HG03066 (cell line): Measurements from ENCODE around the gene SLC6A6.

ENCODE experiments used
- ATAC-seq: cut with Tn5 transposase; IDR thresholded peaks from one replicate; pipeline ENCODE4 v1.9.1; 2021; ENCODE audit warnings: low read depth; ENCODE audit not compliant: unreplicated experiment

SLC6A6 gene

GRCh38 chr3:14516738-14517345 is 114.4 kb downstream of the SLC6A6 start:
- no peak for ATAC-seq

GRCh38 chr3:14517601-14518431 is 115.4 kb downstream of the SLC6A6 start:
- no peak for ATAC-seq

- ATAC-seq: no peak
Measured at GRCh38 chr3:14518432-14518802, 116.0 kb downstream of the SLC6A6 start.

GRCh38 chr3:14518893-14519292 is 116.5 kb downstream of the SLC6A6 start:
- ATAC-seq: no peak

- ATAC-seq: no peak
Measured at GRCh38 chr3:14519406-14519805, 117.0 kb downstream of the SLC6A6 start.

- no peak for ATAC-seq
Measured at GRCh38 chr3:14520149-14520548, 117.7 kb downstream of the SLC6A6 start.

- ATAC-seq: no peak
Measured at GRCh38 chr3:14520967-14521366, 118.6 kb downstream of the SLC6A6 start.

GRCh38 chr3:14521611-14522010 is 119.2 kb downstream of the SLC6A6 start:
- no peak for ATAC-seq

- ATAC-seq: no peak
Measured at GRCh38 chr3:14522129-14522691, 119.8 kb downstream of the SLC6A6 start.

- no peak for ATAC-seq
Measured at GRCh38 chr3:14522768-14523167, 120.4 kb downstream of the SLC6A6 start.

GRCh38 chr3:14523792-14524191 is 121.4 kb downstream of the SLC6A6 start:
- ATAC-seq: no peak

GRCh38 chr3:14524311-14524711 is 121.9 kb downstream of the SLC6A6 start:
- ATAC-seq: no peak

- no peak for ATAC-seq
Measured at GRCh38 chr3:14524920-14525660, 122.7 kb downstream of the SLC6A6 start.

- ATAC-seq: no peak
Measured at GRCh38 chr3:14525685-14526631, 123.6 kb downstream of the SLC6A6 start.

GRCh38 chr3:14528081-14528480 is 125.7 kb downstream of the SLC6A6 start:
- ATAC-seq: no peak

- ATAC-seq: no peak
Measured at GRCh38 chr3:14531856-14532395, 129.5 kb downstream of the SLC6A6 start.

GRCh38 chr3:14532691-14533456 is 130.5 kb downstream of the SLC6A6 start:
- no peak for ATAC-seq

- ATAC-seq: no peak
Measured at GRCh38 chr3:14533457-14533958, 131.1 kb downstream of the SLC6A6 start.
